Measurements from ENCODE around the gene OVOL2.

GRCh38 chr20:18009116-18009515 lies 48.6 kb downstream of the OVOL2 start:
- TF ChIP-seq EZH2 (IDR thresholded peaks at IDR 0.05; ENCODE audit: insufficient read depth, poor library complexity, severe bottlenecking) (no peak), EZH2phosphoT487 (IDR thresholded peaks at IDR 0.05; ENCODE audit: insufficient read depth, low read depth) (no peak)

Data from GM23248 (cell line).